SU-DHL-6 (cell line): ENCODE data around the gene TCF12.

Experiments used
- CTCF ChIP-seq: fragments of 200-600 bp; sonication (generic); IDR thresholded peaks from one replicate; pipeline ENCODE4 v1.5.1; 2017; ENCODE audit warnings: antibody characterized with exemption, mild to moderate bottlenecking, low read length, moderate library complexity; ENCODE audit not compliant: insufficient read depth, poor library complexity, severe bottlenecking
- EZH2phosphoT487 ChIP-seq: fragments of 200-600 bp; sonication (generic), shearing (Covaris generic); conservative IDR thresholded peaks from 2 replicates; pipeline ENCODE4 v1.6.1; 2018; ENCODE audit warnings: mild to moderate bottlenecking, antibody characterized with exemption, low read length, moderate library complexity, mixed read lengths

- TF ChIP-seq CTCF (no peak), EZH2phosphoT487 (no peak)
These were observed 67.4 kb downstream of the TCF12 start for GRCh38 chr15:56985856-56986255.
